ENCODE data around the gene ATP6V0A4.
"Not testable (repeated sequence)": the region's sequence is repeated elsewhere in the genome, so short reads cannot be mapped to it uniquely, and the experiment has no call there.

The ATP6V0A4 gene

GRCh38 chr7:138797715-138798320 is at the start of gene ATP6V0A4, which contains the start of gene TMEM213:
ATP6V0A4 (minus strand) TSS chr7:138798196; CDS start chr7:138771247, 26,949 bp downstream.
TMEM213 (plus strand) TSS chr7:138797994; CDS start chr7:138798105, 111 bp downstream.
- no peak for DNase-seq

GRCh38 chr7:138845711-138846110 is 47.7 kb upstream of the ATP6V0A4 start:
- no peak for DNase-seq

- no peak for DNase-seq
Measured at GRCh38 chr7:138843632-138844580, 45.9 kb upstream of the ATP6V0A4 start.

GRCh38 chr7:138842111-138842510 is 44.1 kb upstream of the ATP6V0A4 start:
- DNase-seq, result no peak

- no peak for DNase-seq
Measured at GRCh38 chr7:138838166-138838565, 40.2 kb upstream of the ATP6V0A4 start.

GRCh38 chr7:138837627-138838026 is 39.6 kb upstream of the ATP6V0A4 start:
- no peak for DNase-seq

GRCh38 chr7:138835087-138835486 is 37.1 kb upstream of the ATP6V0A4 start:
- DNase-seq, result no peak

GRCh38 chr7:138834583-138834982 is 36.6 kb upstream of the ATP6V0A4 start:
- DNase-seq, result no peak

- no peak for DNase-seq
Measured at GRCh38 chr7:138833596-138833995, 35.6 kb upstream of the ATP6V0A4 start.

- no peak for DNase-seq
Measured at GRCh38 chr7:138832966-138833365, 35.0 kb upstream of the ATP6V0A4 start.

GRCh38 chr7:138829335-138829734 is 31.3 kb upstream of the ATP6V0A4 start:
- no peak for DNase-seq

- no peak for DNase-seq
Measured at GRCh38 chr7:138828302-138828701, 30.3 kb upstream of the ATP6V0A4 start.

- no peak for DNase-seq
Measured at GRCh38 chr7:138825049-138825721, 27.2 kb upstream of the ATP6V0A4 start.

GRCh38 chr7:138822867-138823535 is 25.0 kb upstream of the ATP6V0A4 start:
- DNase-seq, result no peak

- no peak for DNase-seq
Measured at GRCh38 chr7:138821912-138822311, 23.9 kb upstream of the ATP6V0A4 start.

- no peak for DNase-seq
Measured at GRCh38 chr7:138819625-138820024, 21.6 kb upstream of the ATP6V0A4 start.

- DNase-seq, result no peak
Measured at GRCh38 chr7:138816650-138817049, 18.7 kb upstream of the ATP6V0A4 start.

- DNase-seq, result no peak
Measured at GRCh38 chr7:138814816-138815332, 16.9 kb upstream of the ATP6V0A4 start.

GRCh38 chr7:138813945-138814344 is 15.9 kb upstream of the ATP6V0A4 start:
- DNase-seq, result no peak

- not testable (repeated sequence) for DNase-seq
Measured at GRCh38 chr7:138811327-138811726, 13.3 kb upstream of the ATP6V0A4 start.

- no peak for DNase-seq
Measured at GRCh38 chr7:138809346-138809745, 11.3 kb upstream of the ATP6V0A4 start.

- no peak for DNase-seq
Measured at GRCh38 chr7:138804618-138805017, 6.6 kb upstream of the ATP6V0A4 start.

- no peak for DNase-seq
Measured at GRCh38 chr7:138802706-138803105, 4.7 kb upstream of the ATP6V0A4 start.
